DMS153 treated with DMSO at 0.1 percent for 48 hours (cell line): ENCODE results near the gene FGF14.

ENCODE experiments used
- DNase-seq: peaks from one replicate; lab custom pipeline; 2025; ENCODE audit not compliant: unreplicated experiment; lab: John Stamatoyannopoulos, UW

The FGF14 gene

DNA sequence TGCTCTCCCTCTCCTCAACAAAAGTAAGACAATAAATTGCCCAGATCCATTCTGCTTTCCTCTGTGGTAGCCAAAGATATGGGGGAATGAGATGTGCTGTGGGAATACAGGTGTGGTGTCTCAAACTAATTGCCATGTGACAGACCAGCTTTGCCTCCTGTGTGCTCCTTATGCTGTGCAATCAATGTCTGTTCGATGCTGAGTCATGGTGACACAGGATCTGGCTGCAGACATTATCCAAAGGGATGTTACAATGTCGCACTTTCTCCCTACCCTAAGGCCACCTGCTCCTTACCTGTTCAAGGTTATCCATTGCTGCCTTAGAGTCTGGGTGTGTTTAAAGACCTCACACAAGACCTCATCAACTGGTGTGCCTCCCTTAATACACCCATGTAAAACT, 32.5 kb downstream of the FGF14 start:
- no peak for DNase-seq

- no peak for DNase-seq
Measured at GRCh38 chr13:102367836-102368235, 34.0 kb downstream of the FGF14 start.

DNA sequence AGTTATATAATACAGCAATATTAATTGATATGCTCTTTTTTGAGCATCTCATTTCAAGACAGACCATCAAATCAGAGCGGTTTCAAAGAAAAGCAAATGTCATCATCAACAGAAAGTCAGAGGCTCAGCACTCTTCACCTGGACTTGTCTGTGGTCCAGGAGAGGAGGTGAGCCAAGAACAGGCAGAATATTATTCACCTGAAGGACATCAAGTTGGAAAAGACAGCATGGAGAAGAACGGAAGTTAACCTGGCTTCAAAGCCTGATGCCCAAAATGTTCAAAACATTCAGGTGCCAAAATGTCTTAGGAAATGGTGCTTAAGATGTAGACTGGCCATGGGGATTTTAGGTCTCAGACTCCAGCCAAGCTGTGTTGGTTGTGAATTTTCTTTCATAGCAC, 40.7 kb downstream of the FGF14 start:
- no peak for DNase-seq

DNA sequence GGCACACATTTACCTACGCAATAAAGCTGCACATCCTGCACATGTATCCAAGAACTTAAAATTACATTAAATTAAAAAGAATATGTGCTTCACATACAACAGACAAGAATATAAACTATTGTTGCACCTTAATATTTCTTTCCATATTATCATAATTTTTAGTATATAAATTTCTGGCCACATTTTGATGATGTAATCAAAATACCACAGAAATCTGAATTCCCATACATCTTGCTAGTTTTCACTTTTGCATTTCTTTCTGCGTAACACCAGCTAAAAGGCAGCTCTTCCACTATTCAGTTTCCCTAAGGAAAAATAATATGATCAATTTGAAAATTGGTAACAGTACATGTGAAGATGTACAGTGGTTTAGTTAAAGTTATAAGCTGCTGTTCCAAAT, 42.6 kb downstream of the FGF14 start:
- no peak for DNase-seq

- no peak for DNase-seq
Measured at GRCh38 chr13:102355251-102355650, 46.6 kb downstream of the FGF14 start.

- no peak for DNase-seq
Measured at GRCh38 chr13:102354011-102354410, 47.8 kb downstream of the FGF14 start.

DNA sequence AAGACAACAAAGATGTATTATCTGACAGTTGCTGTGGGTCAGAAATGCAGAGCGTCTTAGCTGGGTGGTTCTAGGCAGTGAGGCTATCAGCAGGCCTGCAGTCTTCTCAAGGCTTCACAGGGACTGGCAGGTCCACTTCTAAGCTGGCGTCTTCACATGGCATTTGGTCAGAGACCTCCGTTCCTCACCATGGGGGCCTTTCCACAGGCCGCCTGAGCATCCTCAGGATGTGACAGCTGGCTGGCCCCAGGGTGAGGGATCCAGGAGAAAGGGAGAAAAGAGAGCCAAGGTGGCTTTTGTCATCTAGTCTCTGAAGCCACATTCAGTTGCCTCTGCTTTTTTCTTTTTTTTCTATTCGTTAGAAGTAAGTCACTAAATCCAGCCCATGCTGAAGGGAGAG, 50.3 kb downstream of the FGF14 start:
- DNase-seq = no peak

GRCh38 chr13:102347490-102347889, 54.4 kb downstream of the FGF14 start:
- DNase-seq = no peak

- no peak for DNase-seq
Measured at GRCh38 chr13:102346769-102347168, 55.1 kb downstream of the FGF14 start.

DNA sequence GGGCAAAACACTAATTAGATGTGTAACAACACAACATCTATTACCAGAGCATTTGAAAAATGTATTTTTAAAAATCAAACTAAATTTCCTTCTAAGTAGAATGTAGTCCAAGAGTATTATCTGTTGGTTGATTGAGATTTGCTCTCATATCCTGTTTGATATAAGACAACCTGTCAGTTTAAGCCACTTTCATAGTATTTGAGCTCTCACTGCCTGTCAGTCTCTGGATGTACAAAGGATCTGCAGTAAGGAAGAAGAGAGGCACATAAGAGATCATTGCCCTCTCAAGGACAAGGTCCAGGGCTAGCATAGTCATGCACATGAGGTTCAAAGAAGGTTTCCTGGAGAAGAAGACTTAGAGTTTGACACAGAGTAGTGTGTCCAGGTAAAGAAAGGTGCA, 57.4 kb downstream of the FGF14 start:
- DNase-seq = no peak

- peak; percentile 18 for DNase-seq
Measured at GRCh38 chr13:102333320-102334198, 68.3 kb downstream of the FGF14 start.

GRCh38 chr13:102328909-102329308, 72.9 kb downstream of the FGF14 start:
- DNase-seq = no peak

DNA sequence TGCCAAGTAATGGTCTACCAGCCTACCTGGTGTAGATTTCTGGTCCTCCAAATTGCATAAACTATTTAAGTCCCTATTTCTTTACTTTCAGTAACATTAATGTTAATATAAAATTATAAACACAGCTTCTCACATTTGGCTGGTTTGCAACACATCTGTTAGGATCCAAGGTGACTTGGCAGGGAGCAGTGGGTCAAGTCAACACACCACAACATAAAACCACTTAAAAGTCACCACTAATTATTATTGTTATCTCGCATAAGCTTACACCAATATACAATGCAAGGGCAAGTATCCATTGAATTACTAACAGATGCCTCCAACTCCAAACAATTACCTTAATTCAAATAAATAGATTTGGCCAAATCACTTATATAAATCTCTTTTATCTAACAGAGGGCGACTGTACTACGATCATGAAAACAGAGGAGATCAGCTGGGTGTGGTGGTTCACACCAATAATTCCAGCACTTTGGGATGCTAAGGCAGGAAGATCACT, 74.7 kb downstream of the FGF14 start:
- DNase-seq = no peak

- DNase-seq = no peak
Measured at GRCh38 chr13:102326381-102327118, 75.3 kb downstream of the FGF14 start.

DNA sequence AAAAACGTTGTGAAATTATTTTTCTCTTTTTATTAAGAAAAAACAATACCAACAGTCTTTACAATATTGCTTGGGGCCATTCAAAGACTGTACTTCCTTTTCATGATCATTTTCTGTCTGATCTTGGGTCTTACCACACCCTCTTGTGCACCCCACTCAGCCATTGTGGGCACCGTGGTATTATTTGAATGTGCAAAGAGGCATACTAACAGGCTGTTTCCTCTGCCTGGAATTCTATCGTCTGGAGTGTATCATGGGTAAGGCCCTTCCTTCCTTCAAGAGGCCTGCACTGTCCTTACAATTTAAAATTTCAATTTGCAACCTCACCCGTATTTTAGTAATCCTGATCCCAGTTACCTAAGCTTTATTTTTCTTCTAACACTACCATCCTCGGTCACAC, 76.5 kb downstream of the FGF14 start:
- DNase-seq = no peak

DNA sequence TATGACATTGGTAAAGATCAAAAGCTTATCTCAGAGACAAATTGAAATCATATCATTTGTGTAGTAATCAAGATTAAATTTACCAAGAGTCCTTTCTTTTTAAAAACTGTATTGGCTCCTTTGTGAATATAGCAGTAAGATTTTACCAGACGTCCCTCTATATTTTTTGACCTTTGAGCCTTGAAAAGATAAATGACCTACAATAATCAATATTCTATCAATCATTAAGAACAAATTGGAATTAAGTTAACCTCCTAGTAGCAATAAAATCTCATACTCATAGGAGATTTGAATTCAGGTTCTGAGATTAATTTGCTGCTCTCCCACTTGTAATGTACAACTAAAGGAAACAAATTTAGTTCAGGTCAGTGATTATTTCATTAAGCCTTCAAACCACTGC, 78.3 kb downstream of the FGF14 start:
- DNase-seq = no peak

DNA sequence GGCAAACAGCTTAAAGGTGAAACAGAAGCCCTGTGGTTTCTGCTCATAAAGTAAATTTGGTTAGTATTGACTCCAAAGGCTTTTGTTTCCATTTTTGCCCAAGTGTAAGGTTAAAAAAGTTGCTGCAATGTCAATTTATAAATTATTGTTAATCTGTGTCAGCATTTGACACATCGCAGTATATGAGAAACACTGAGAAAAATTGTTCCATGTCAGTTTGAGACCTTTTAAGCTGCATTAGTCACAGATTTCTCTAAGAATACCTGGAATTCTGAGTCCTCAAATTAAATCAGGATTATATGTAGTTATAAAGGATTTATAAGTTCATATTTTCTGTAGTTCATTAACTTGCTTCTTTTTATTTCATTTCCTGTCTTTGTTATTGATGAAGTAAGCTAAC, 78.8 kb downstream of the FGF14 start:
- DNase-seq = no peak

GRCh38 chr13:102322211-102322610, 79.6 kb downstream of the FGF14 start:
- no peak for DNase-seq

GRCh38 chr13:102318233-102318632, 83.6 kb downstream of the FGF14 start:
- DNase-seq = no peak

DNA sequence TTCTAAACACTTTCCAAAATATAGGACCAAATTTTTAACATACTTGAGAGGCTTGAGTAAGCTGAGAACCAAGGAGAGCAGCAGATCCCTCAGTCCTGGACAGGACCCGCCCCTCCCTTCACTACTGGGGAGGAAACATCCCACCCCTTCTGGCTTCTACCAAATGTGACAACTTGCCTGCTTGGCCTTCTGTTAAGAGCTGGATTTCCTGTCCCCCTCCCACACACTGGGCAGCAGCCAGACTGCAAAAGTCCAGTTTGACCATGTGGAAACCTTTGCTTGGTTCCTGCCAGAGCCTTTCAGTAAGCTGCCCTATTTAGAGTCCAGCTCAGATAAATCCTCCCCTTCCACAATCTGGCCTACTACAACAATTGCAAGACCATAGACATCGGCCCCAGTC, 84.3 kb downstream of the FGF14 start:
- DNase-seq = no peak

DNA sequence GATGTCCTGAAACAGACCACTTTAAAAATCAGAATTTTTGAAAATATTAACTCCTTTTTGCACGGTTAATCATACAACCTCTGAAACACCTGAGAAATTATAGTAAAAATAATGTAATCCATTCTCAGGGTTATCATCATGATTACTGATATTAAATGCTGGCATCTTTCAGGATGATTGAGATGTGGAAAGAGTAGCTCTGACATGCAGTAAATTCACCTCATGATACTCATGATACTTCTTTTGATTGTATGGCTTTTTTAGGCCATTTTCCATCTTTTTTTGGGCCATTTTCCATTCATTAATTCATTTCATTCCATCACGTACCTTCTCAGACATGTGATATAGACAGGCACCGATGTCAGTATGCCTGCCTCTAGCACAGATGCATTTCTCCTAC, 85.1 kb downstream of the FGF14 start:
- no peak for DNase-seq

DNA sequence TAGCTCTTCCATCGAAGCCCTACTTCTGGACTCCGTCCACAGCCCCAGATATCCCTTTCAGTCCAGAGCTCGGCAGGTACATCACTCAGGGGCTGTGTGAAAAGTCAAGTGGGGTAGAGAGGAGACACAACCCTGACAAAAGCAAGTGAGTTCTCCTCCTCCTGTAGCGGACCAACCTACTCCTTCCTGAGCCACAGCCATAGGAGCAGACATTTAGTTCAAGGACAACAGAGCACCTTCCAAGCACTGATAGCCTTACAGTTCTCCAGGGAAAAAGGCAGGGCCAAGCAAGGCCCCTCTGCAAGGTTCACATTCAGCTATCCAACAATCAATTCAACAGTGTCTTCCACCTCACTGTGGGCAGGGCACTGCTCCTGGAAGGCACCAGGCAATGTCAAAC, 89.0 kb downstream of the FGF14 start:
- DNase-seq = no peak
